ENCODE results near the gene CAVIN3. TPM values are rescaled to one million over a fixed set of nuclear protein-coding genes. Genes with fewer than 3 reads are reported as not detected.

Gene CAVIN3
- total and polyA plus RNA-seq, 9 donors, result 36.7 to 119 (median 61.2) TPM

DNA sequence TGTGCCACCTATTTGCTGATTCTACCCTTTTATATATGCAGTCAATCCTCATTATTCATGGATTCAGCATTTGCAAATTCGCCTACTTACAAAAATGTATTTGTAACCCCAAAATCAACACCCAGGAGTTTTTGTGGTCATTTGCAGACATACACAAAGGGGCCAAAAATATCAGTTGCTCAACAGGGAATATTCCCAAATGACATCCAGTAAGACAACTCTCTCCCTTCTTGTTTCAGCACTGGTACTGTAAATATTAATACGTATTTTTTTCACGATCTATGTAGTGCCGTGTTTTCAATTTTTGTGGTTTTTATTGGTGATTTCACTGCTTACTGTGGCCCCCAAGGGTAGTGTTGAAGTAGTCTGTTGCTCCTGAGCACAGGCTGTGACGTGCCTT, 11.8 kb upstream of the CAVIN3 start:
- Histone ChIP-seq H3K9me3 (no peaks in the 10 kb centered on the region), H3K27me3 (no peaks in the 10 kb centered on the region), H3K36me3 (no peaks in the 10 kb centered on the region), H3K27ac (no peak overlapping the region), H3K4me1 (ENCODE audit: insufficient read depth) (no peaks in the 10 kb centered on the region), H3K4me3 (no peak overlapping the region)
- whole genome bisulfite sequencing, 3 donors, result 81 to 87% (median 86%) methylated on average over 5 of the region's 5 CpGs
- no peak for TF ChIP-seq EP300 (IDR thresholded peaks at IDR 0.05)
- TF ChIP-seq, protein P1, sequence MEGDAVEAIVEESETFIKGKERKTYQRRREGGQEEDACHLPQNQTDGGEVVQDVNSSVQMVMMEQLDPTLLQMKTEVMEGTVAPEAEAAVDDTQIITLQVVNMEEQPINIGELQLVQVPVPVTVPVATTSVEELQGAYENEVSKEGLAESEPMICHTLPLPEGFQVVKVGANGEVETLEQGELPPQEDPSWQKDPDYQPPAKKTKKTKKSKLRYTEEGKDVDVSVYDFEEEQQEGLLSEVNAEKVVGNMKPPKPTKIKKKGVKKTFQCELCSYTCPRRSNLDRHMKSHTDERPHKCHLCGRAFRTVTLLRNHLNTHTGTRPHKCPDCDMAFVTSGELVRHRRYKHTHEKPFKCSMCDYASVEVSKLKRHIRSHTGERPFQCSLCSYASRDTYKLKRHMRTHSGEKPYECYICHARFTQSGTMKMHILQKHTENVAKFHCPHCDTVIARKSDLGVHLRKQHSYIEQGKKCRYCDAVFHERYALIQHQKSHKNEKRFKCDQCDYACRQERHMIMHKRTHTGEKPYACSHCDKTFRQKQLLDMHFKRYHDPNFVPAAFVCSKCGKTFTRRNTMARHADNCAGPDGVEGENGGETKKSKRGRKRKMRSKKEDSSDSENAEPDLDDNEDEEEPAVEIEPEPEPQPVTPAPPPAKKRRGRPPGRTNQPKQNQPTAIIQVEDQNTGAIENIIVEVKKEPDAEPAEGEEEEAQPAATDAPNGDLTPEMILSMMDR (IDR thresholded peaks at IDR 0.05), result no peak
- TF ChIP-seq POLR2A (IDR thresholded peaks at IDR 0.05), result no peak
- DNase-seq, result no peak
- intact Hi-C loops (cut with DNase I), result no loop called here

DNA sequence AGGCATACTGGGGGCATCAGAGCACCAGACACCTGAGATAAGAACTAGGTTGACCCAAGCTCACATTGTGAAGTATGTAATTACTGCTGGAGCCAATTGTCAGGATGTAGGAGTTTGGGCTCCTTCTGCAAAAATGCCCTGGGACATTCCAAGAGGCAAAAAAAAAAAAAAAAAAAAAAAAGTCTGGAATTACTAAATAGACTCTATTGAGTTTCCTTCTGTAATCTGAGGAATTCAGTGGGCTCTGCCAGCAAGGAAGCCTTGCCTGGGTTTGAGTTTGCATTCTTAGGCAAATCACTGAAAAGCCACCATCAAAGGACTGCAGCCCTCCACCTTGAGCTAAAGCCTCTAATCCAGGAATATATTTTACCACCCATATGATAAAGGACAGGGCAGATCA, 8.0 kb upstream of the CAVIN3 start:
- H3K27ac ChIP-seq, result no peak overlapping the region

DNA sequence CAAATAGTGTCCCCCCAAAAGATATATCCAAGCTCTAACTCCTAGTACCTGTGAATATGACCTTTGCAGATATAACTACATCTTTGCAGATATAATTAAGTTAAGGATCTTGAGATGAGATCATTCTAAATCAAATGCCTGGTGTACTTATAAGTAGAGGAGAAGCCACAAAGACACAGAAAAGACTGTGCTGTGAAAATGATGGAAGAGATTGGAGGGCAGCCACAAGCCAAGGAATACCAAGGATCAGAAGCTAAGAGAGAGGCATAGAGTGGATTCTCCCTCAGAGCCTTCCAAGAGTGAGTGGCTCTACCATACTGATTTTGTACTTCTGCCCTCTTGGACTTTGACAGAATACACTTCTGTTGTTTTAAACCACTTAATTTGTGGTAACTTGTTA, 7.5 kb upstream of the CAVIN3 start:
- H3K27me3 ChIP-seq, result no peaks in the 10 kb centered on the region
- no peaks in the 10 kb centered on the region for H3K36me3 ChIP-seq
- no peak overlapping the region for H3K4me3 ChIP-seq
- no peak for DNase-seq
- no peaks in the 10 kb centered on the region for H3K9me3 ChIP-seq
- H3K27ac ChIP-seq, result no peak overlapping the region
- TF ChIP-seq, protein P1 (IDR thresholded peaks at IDR 0.05), result no peak
- TF ChIP-seq POLR2A (IDR thresholded peaks at IDR 0.05) (no peak), EP300 (IDR thresholded peaks at IDR 0.05) (no peak)
- H3K4me1 ChIP-seq (ENCODE audit: insufficient read depth), result no peaks in the 10 kb centered on the region
- intact Hi-C loops (cut with DNase I), result loop anchor here in 1 of 4 donors (10.0 kb wide), 1 partner anchor 93 kb away; the partner anchor contains the start of genes CNGA4 and FHIP1B

More for the DNA sequence above, 8.0 kb upstream of the CAVIN3 start:
- DNase-seq, result no peak
- Histone ChIP-seq H3K4me1 (ENCODE audit: insufficient read depth) (no peaks in the 10 kb centered on the region), H3K27me3 (no peaks in the 10 kb centered on the region), H3K4me3 (no peak overlapping the region), H3K36me3 (no peaks in the 10 kb centered on the region), H3K9me3 (no peaks in the 10 kb centered on the region)
- intact Hi-C loops (cut with DNase I), result loop anchor here in 1 of 4 donors (10.0 kb wide), 1 partner anchor 94 kb away; the partner anchor contains the start of genes CNGA4 and FHIP1B
- TF ChIP-seq, protein P1 (IDR thresholded peaks at IDR 0.05), result no peak
- TF ChIP-seq EP300 (IDR thresholded peaks at IDR 0.05), result no peak
- TF ChIP-seq POLR2A (IDR thresholded peaks at IDR 0.05), result no peak

DNA sequence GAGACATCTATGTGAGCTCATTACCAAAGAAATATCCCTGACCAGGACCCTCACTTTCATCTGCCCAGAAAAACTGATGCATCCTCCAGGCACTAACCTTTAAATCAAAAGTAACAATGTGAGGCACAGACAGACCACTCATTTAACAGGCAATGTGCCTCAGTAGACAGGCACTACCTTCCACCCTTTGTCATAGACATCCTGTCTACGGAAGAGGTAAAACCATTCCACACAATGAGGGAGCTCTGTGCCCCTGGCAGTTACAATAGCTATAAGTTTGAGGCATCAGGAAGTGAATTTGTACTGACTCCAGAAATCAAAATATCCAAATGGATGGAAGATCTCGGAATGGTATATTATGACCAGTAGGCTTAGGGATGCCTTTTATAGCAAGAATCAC, 6.7 kb upstream of the CAVIN3 start:
- WGBS, 3 donors, result 87 to 89% (median 87%) methylated on average over 2 of the region's 2 CpGs
- Histone ChIP-seq H3K27ac (no peak overlapping the region), H3K36me3 (no peaks in the 10 kb centered on the region), H3K27me3 (no peaks in the 10 kb centered on the region), H3K9me3 (no peaks in the 10 kb centered on the region), H3K4me1 (ENCODE audit: insufficient read depth) (no peaks in the 10 kb centered on the region), H3K4me3 (no peak overlapping the region)
- DNase-seq, result no peak
- TF ChIP-seq EP300 (IDR thresholded peaks at IDR 0.05) (no peak), POLR2A (IDR thresholded peaks at IDR 0.05) (no peak)
- TF ChIP-seq, protein P1 (IDR thresholded peaks at IDR 0.05), result no peak
- intact Hi-C loops (cut with DNase I), result loop anchor here in 1 of 4 donors (10.0 kb wide), 1 partner anchor 92 kb away; the partner anchor contains the start of genes CNGA4 and FHIP1B
